D721Med (cell line): ENCODE data around the gene COL23A1.

ENCODE experiments used
- DNase-seq: peaks from one replicate; pipeline ENCODE4 v3.0.0; 2011; ENCODE audit warnings: low spot score; ENCODE audit not compliant: insufficient read length
- FAIRE-seq: peaks from 2 replicates; lab custom pipeline; 2011; peaks lifted over from hg19 to GRCh38; lab: Jason Lieb, UNC
- TF ChIP-seq, protein P1 (sequence below): IDR thresholded peaks from 2 replicates; pipeline ENCODE4 v1.5.1; 2012; ENCODE audit warnings: mild to moderate bottlenecking, control low read depth; ENCODE audit not compliant: insufficient read depth; ENCODE audit errors: missing control alignments

The COL23A1 gene

GRCh38 chr5:178249191-178249989, 340.8 kb downstream of the COL23A1 start:
- DNase-seq (no peak), FAIRE-seq (no peak)
- TF ChIP-seq, protein P1, sequence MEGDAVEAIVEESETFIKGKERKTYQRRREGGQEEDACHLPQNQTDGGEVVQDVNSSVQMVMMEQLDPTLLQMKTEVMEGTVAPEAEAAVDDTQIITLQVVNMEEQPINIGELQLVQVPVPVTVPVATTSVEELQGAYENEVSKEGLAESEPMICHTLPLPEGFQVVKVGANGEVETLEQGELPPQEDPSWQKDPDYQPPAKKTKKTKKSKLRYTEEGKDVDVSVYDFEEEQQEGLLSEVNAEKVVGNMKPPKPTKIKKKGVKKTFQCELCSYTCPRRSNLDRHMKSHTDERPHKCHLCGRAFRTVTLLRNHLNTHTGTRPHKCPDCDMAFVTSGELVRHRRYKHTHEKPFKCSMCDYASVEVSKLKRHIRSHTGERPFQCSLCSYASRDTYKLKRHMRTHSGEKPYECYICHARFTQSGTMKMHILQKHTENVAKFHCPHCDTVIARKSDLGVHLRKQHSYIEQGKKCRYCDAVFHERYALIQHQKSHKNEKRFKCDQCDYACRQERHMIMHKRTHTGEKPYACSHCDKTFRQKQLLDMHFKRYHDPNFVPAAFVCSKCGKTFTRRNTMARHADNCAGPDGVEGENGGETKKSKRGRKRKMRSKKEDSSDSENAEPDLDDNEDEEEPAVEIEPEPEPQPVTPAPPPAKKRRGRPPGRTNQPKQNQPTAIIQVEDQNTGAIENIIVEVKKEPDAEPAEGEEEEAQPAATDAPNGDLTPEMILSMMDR = no peak

- TF ChIP-seq, protein P1 = no peak
- FAIRE-seq = no peak
- no peak for DNase-seq
Observed at GRCh38 chr5:178248750-178249149, 341.4 kb downstream of the COL23A1 start.

GRCh38 chr5:178247481-178248456, 342.4 kb downstream of the COL23A1 start:
- TF ChIP-seq, protein P1 = no peak
- no peak for FAIRE-seq
- no peak for DNase-seq

- TF ChIP-seq, protein P1 = no peak
- FAIRE-seq (no peak), DNase-seq (no peak)
Observed at GRCh38 chr5:178246624-178247279, 343.4 kb downstream of the COL23A1 start.

DNA sequence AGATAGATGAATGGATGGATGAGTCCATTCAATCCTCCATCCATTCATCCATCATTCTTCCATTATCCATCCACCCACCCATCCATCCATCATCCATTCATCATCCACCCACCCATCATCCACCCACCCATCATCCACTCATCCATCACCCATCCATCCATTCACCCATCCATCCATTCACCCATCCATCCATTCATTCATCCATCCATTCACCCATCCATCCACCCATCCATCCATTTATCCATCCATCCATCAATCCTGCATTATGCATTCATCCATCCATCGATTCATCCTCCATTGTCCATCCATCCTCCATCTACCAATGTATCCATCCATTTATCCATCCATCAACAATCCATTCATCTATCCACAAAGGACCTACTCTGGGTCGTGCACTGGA, 344.8 kb downstream of the COL23A1 start:
- TF ChIP-seq, protein P1 = no peak
- no peak for FAIRE-seq

GRCh38 chr5:178244576-178244975, 345.6 kb downstream of the COL23A1 start:
- DNase-seq (no peak), FAIRE-seq (no peak)
- TF ChIP-seq, protein P1 = no peak

More for the DNA sequence above, 344.8 kb downstream of the COL23A1 start:
- DNase-seq = no peak
